ENCODE data around the gene TLE4. TPM values are rescaled to one million over a fixed set of nuclear protein-coding genes. Genes with fewer than 3 reads are reported as not detected.

TLE4 gene
- total and polyA plus RNA-seq, 2 donors from 2014 or later: 5.5 to 35.7 TPM

DNA sequence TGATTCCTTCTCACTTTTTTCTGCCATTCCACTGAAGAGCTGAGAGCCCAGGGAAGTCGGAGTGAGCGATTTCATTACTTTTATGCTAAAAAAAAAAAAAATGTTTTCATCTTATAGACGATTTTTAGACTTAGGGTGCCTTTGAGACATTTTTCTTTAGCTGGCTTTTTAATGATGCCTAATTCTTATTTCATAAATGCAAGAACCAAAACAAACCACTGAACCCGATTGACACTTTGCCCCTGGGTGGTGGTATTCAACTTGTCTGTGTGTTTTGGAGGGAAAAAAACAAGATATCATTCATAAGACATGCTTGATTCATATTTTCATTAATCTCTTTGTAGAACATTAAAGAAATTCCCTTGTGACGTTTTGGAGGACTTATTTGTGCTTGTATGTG, 2.4 kb downstream of the TLE4 start:
- no peak overlapping the region for H3K27ac ChIP-seq (ENCODE audit: low read depth in 2 of 2, low read length in 2 of 2)
- TF ChIP-seq, protein P1, sequence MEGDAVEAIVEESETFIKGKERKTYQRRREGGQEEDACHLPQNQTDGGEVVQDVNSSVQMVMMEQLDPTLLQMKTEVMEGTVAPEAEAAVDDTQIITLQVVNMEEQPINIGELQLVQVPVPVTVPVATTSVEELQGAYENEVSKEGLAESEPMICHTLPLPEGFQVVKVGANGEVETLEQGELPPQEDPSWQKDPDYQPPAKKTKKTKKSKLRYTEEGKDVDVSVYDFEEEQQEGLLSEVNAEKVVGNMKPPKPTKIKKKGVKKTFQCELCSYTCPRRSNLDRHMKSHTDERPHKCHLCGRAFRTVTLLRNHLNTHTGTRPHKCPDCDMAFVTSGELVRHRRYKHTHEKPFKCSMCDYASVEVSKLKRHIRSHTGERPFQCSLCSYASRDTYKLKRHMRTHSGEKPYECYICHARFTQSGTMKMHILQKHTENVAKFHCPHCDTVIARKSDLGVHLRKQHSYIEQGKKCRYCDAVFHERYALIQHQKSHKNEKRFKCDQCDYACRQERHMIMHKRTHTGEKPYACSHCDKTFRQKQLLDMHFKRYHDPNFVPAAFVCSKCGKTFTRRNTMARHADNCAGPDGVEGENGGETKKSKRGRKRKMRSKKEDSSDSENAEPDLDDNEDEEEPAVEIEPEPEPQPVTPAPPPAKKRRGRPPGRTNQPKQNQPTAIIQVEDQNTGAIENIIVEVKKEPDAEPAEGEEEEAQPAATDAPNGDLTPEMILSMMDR (IDR thresholded peaks at IDR 0.05; ENCODE audit: borderline replicate concordance, extremely low read depth, insufficient read depth): no peak
- no peaks in the 10 kb centered on the region for H3K27me3 ChIP-seq (ENCODE audit: control insufficient read depth, insufficient read depth, low read length)
- peak in 1 of 5 donors; percentile 28 for DNase-seq
- H3K9ac ChIP-seq (ENCODE audit: low read length in 3 of 3): peak overlapping the region in 2 of 3 donors; percentile 44 to 85
- H3K4me3 ChIP-seq (ENCODE audit: low read length in 3 of 3): peak overlapping the region; percentile 84 to 91 (median 89)
- intact Hi-C loops (cut with DNase I): no loop called here
- H3K9me3 ChIP-seq (ENCODE audit: control insufficient read depth in 2 of 3, insufficient read depth in 1 of 3, low read length in 3 of 3): no peaks in the 10 kb centered on the region
- peaks cover 0 to 6% (median 3%) of the 10 kb centered on the region in 3 donors for H3K4me1 ChIP-seq (ENCODE audit: control insufficient read depth in 2 of 3, insufficient read depth in 2 of 3, low read depth in 1 of 3, low read length in 3 of 3)
- no peaks in the 10 kb centered on the region for H3K36me3 ChIP-seq (ENCODE audit: control insufficient read depth in 2 of 3, insufficient read depth in 3 of 3, low read length in 3 of 3)
- no peak for FAIRE-seq

DNA sequence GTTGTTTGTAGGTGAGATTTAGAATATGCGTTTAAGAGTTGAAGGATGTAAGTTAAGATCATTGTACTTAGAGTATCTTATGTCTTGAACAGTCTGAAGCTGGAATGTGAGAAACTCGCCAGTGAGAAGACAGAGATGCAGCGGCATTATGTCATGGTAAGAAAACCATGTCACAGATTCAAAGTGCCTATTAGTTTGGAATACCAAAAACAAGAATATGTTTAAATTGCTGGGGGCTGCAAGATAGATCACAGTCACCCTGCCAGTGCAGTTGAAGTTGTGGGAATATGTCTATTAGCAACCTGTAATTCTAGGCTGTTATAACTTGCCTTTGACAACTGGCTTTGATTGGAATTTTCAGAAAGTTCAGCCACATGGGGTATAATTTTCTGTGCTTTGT, 3.0 kb downstream of the TLE4 start:
- Histone ChIP-seq H3K4me1 (ENCODE audit: control insufficient read depth in 2 of 3, insufficient read depth in 2 of 3, low read depth in 1 of 3, low read length in 3 of 3) (peaks cover 0 to 6% (median 3%) of the 10 kb centered on the region in 3 donors), H3K9ac (ENCODE audit: low read length in 3 of 3) (peak overlapping the region in 2 of 3 donors; percentile 44 to 85)
- FAIRE-seq: no peak

DNA sequence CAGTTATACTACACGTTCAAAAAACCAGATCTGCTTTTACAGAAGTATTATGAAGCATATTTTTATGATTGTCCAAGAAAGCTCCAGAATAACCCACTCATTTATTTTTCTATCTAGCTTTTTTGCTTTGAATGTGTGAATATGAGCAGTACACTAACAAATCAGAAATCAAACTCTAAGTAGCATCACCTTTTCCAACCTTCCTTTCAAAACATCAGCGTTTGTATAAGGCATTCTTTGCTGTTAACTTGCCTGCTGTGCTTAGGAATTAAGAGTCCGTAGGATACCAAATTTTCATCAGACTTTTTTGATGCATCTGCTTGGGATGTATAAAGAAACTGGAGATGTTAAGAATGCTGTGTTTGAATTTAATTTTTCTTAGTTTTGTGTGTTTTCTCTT, 3.8 kb downstream of the TLE4 start:
- no peaks in the 10 kb centered on the region for H3K27me3 ChIP-seq (ENCODE audit: control insufficient read depth, insufficient read depth, low read length)
- DNase-seq (peak in 1 of 5 donors; percentile 14), FAIRE-seq (no peak)
- no peak overlapping the region for H3K27ac ChIP-seq (ENCODE audit: low read depth in 2 of 2, low read length in 2 of 2)
- TF ChIP-seq, protein P1 (IDR thresholded peaks at IDR 0.05; ENCODE audit: borderline replicate concordance, extremely low read depth, insufficient read depth): no peak
- H3K9me3 ChIP-seq (ENCODE audit: control insufficient read depth in 2 of 3, insufficient read depth in 1 of 3, low read length in 3 of 3): no peaks in the 10 kb centered on the region
- peaks cover 0 to 6% (median 0%) of the 10 kb centered on the region in 3 donors for H3K4me1 ChIP-seq (ENCODE audit: control insufficient read depth in 2 of 3, insufficient read depth in 2 of 3, low read depth in 1 of 3, low read length in 3 of 3)
- H3K9ac ChIP-seq (ENCODE audit: low read length in 3 of 3): no peak overlapping the region
- intact Hi-C loops (cut with DNase I): no loop called here
- H3K4me3 ChIP-seq (ENCODE audit: low read length in 3 of 3): peak overlapping the region in 1 of 3 donors; percentile 28
- H3K36me3 ChIP-seq (ENCODE audit: control insufficient read depth in 2 of 3, insufficient read depth in 3 of 3, low read length in 3 of 3): no peaks in the 10 kb centered on the region

More for the DNA sequence above, 3.0 kb downstream of the TLE4 start:
- DNase-seq: peak in 2 of 5 donors; percentile 46 to 53
- no peaks in the 10 kb centered on the region for H3K36me3 ChIP-seq (ENCODE audit: control insufficient read depth in 2 of 3, insufficient read depth in 3 of 3, low read length in 3 of 3)
- H3K4me3 ChIP-seq (ENCODE audit: low read length in 3 of 3): peak overlapping the region; percentile 31 to 91 (median 89)
- intact Hi-C loops (cut with DNase I): no loop called here
- no peak overlapping the region for H3K27ac ChIP-seq (ENCODE audit: low read depth in 2 of 2, low read length in 2 of 2)
- no peaks in the 10 kb centered on the region for H3K9me3 ChIP-seq (ENCODE audit: control insufficient read depth in 2 of 3, insufficient read depth in 1 of 3, low read length in 3 of 3)
- no peaks in the 10 kb centered on the region for H3K27me3 ChIP-seq (ENCODE audit: control insufficient read depth, insufficient read depth, low read length)
- TF ChIP-seq, protein P1 (IDR thresholded peaks at IDR 0.05; ENCODE audit: borderline replicate concordance, extremely low read depth, insufficient read depth): no peak
